ENCODE data around the gene HIGD2A. TPM values are rescaled to one million over a fixed set of nuclear protein-coding genes. Genes with fewer than 3 reads are reported as not detected.

Gene HIGD2A
- total and polyA plus RNA-seq, 2 of the 13 experiments (the other 11 are each of a cell fraction or from before 2014, with no cell fraction given), result 89.2 to 146 TPM

- Histone ChIP-seq H3K27me3 (ENCODE audit: control insufficient read depth in 1 of 2, insufficient read depth in 2 of 2, low read length in 2 of 2) (no peaks in the 10 kb centered on the region), H3K4me1 (ENCODE audit: insufficient read depth, low read length) (peaks cover 31% of the 10 kb centered on the region), H3K9me3 (ENCODE audit: low read length) (no peaks in the 10 kb centered on the region), H3K4me3 (replicated peaks in 1 of 3; ENCODE audit: insufficient read depth in 1 of 3, low read depth in 2 of 3, low read length in 3 of 3) (no peak overlapping the region), H3K79me2 (ENCODE audit: insufficient read depth, low read length) (no peaks in the 10 kb centered on the region), H4K20me1 (ENCODE audit: insufficient read depth, low read length) (no peaks in the 10 kb centered on the region), H3K36me3 (replicated peaks in 1 of 2; ENCODE audit: control insufficient read depth in 1 of 2, insufficient read depth in 2 of 2, low read length in 2 of 2) (no peaks in the 10 kb centered on the region), H3K4me2 (ENCODE audit: low read depth, low read length) (no peak overlapping the region), H3K9ac (ENCODE audit: insufficient read depth, low read depth, low read length) (no peak overlapping the region), H2AFZ (ENCODE audit: low read length) (no peak overlapping the region), H3K27ac (ENCODE audit: extremely low read length, insufficient read depth, low read length) (no peak overlapping the region)
- FAIRE-seq, result no peak
- ChIA-PET POLR2A (no interaction called here), CTCF (ENCODE audit: low intra/inter-chr PET ratio, low total read pairs) (no interaction called here)
- ATAC-seq, result no peak
- TF ChIP-seq ZSCAN21 (CRISPR knock-in tag; IDR thresholded peaks at IDR 0.05; ENCODE audit: borderline replicate concordance), result no peak
- no peak for TF ChIP-seq RBM39 (IDR thresholded peaks at IDR 0.05; ENCODE audit: low read depth, low read length, poor library complexity, severe bottlenecking)
- no peak for TF ChIP-seq SETDB1 (CRISPR knock-in tag; IDR thresholded peaks at IDR 0.05; ENCODE audit: borderline replicate concordance)
- no peak for TF ChIP-seq SYNCRIP (IDR thresholded peaks at IDR 0.05; ENCODE audit: insufficient read depth, low read depth, low read length)
- 33% methylated on average over 4 of the region's 4 CpGs for WGBS (ENCODE audit: low lambda C conversion rate)
- BruUV-seq (replicated peaks), result no TSS peak
- intact Hi-C loops (cut with micrococcal nuclease; ENCODE audit: unreplicated experiment), result no loop called here
- in situ Hi-C loops (cut with HindIII; ENCODE audit: extremely low pct_ligation_motif_present, low pct_unique_long_range_greater_than_20kb), result loop anchor here (25.0 kb wide), 1 partner anchor 566 kb away; the partner anchor contains the start of gene CPLX2
- DNase-seq (ENCODE audit: low spot score), result no peak
Measured at GRCh38 chr5:176427971-176428370, 39.4 kb downstream of the HIGD2A start.

- 3% methylated on average over 4 of the region's 4 CpGs for WGBS (ENCODE audit: low lambda C conversion rate)
- ChIA-PET POLR2A (interaction anchor here (1.0 to 1.6 kb wide), 3 partner anchors 11 to 19 kb away, joined by 3 to 5 read pairs (median 3); partner anchors contain the start of gene FAF2), CTCF (ENCODE audit: low intra/inter-chr PET ratio, low total read pairs) (interaction anchor here (1.2 to 1.4 kb wide), 2 partner anchors 13 to 17 kb away, joined by 4 to 6 read pairs; partner anchors contain the start of gene CLTB)
- peak overlapping the region in 1 of 3 experiments; percentile 17; a peak in 3 of 6 replicates for H3K4me3 ChIP-seq (replicated peaks in 1 of 3; ENCODE audit: insufficient read depth in 1 of 3, low read depth in 2 of 3, low read length in 3 of 3)
- no peak for FAIRE-seq
- H3K4me2 ChIP-seq (ENCODE audit: low read depth, low read length), result peak overlapping the region; percentile 51
- no peaks in the 10 kb centered on the region for H4K20me1 ChIP-seq (ENCODE audit: insufficient read depth, low read length)
- ATAC-seq, result peak; percentile 98
- no peak overlapping the region for H3K27ac ChIP-seq (ENCODE audit: extremely low read length, insufficient read depth, low read length)
- intact Hi-C loops (cut with micrococcal nuclease; ENCODE audit: unreplicated experiment), result loop anchor here (2.0 kb wide), 1 partner anchor 19 kb away; the partner anchor contains the start of gene FAF2
- H3K36me3 ChIP-seq (replicated peaks in 1 of 2; ENCODE audit: control insufficient read depth in 1 of 2, insufficient read depth in 2 of 2, low read length in 2 of 2), result no peaks in the 10 kb centered on the region
- no peaks in the 10 kb centered on the region for H3K27me3 ChIP-seq (ENCODE audit: control insufficient read depth in 1 of 2, insufficient read depth in 2 of 2, low read length in 2 of 2)
- no peaks in the 10 kb centered on the region for H3K9me3 ChIP-seq (ENCODE audit: low read length)
- H3K79me2 ChIP-seq (ENCODE audit: insufficient read depth, low read length), result no peaks in the 10 kb centered on the region
- peak; percentile 60 for DNase-seq (ENCODE audit: low spot score)
- peaks cover 34% of the 10 kb centered on the region for H3K4me1 ChIP-seq (ENCODE audit: insufficient read depth, low read length)
- in situ Hi-C loops (cut with HindIII; ENCODE audit: extremely low pct_ligation_motif_present, low pct_unique_long_range_greater_than_20kb), result loop anchor here (25.0 kb wide), 1 partner anchor 568 kb away; the partner anchor contains the start of gene CPLX2
- BruUV-seq (replicated peaks), result no TSS peak
- H2AFZ ChIP-seq (ENCODE audit: low read length), result peak overlapping the region; percentile 74
- 0 out of 2 replicates have a peak overlapping the region, but pooled peaks have one; percentile 3 for H3K9ac ChIP-seq (ENCODE audit: insufficient read depth, low read depth, low read length)
- TF ChIP-seq ADNP (CRISPR knock-in tag; IDR thresholded peaks at IDR 0.05), result no peak
- no peak for TF ChIP-seq RERE (CRISPR knock-in tag; IDR thresholded peaks at IDR 0.05; ENCODE audit: low read depth)
- no peak for TF ChIP-seq ZSCAN29 (CRISPR knock-in tag; conservative IDR thresholded peaks at IDR 0.05)
- no peak for TF ChIP-seq DRAP1 (CRISPR knock-in tag; IDR thresholded peaks at IDR 0.05)
- TF ChIP-seq SNAPC5 (CRISPR knock-in tag; IDR thresholded peaks at IDR 0.05; ENCODE audit: borderline replicate concordance), result no peak
- no peak for TF ChIP-seq MXI1 (IDR thresholded peaks at IDR 0.05; ENCODE audit: borderline replicate concordance, low read depth, low read length)
Measured at GRCh38 chr5:176429972-176430371, 41.4 kb downstream of the HIGD2A start.

Measured in HepG2 (cell line).